Raji (cell line): ENCODE data around the gene ABCB10.

ENCODE experiments used
- POLR2A ChIP-seq: IDR thresholded peaks from 2 replicates; pipeline ENCODE4 v1.6.1; 2011; ENCODE audit warnings: low read depth, low read length, control low read depth; ENCODE audit not compliant: insufficient read depth

Gene ABCB10

GRCh38 chr1:229558460-229559335 lies at the start of gene ABCB10:
Gene ABCB10, minus strand, starts transcription at chr1:229558707. Its CDS starts 55 bp downstream, at chr1:229558652.
- peak; percentile 71 for TF ChIP-seq POLR2A

DNA sequence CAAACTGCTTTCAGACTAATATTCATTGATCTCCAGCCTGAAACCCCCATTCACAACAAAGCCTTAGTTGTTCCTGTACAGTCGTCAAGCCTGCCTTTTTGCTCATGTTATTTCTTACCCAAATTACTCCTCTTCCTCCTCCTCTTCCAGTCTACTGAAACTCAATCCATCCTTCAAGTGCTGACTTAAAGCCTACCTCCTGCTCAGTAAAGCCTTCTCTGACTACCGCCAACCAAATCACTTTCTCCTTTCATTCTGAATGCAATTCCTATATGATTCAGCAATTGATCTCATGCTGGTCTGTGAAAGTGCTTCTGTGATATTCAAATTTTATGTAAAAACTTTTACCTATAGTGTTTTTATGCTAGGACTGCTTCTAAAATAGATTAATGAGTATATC lies 48.9 kb upstream of the ABCB10 start:
- no peak for TF ChIP-seq POLR2A

DNA sequence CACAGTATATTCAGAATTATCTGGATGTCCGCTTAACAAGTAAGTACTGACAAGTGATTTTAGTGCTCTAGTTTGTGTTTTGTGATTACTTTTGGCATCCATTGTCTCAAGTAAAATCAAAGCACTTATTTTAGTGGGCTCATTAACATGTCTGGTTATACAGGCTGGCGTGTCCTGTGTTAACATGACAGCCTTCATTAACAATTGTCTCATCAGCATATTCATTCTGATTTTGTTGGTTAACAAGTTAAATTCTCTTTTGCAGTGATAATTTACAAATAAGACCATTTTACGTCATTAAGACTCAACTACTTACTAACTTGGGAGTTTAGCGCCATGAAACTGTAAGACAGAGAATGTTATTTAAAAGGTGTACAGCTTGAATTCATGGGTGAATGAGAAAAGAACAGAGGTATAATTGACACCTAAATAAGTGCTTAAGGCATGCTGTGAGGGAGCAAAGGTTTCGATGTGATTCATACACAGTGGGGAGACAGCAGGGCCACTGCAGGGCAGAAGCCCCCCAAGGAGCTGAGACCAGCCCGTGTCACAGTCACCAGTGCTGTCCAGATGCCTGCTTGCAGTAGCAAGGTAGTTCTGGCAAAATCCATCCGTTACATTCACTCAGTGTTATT lies 45.0 kb upstream of the ABCB10 start:
- TF ChIP-seq POLR2A: no peak

GRCh38 chr1:229600229-229600628 lies 41.7 kb upstream of the ABCB10 start:
- no peak for TF ChIP-seq POLR2A

GRCh38 chr1:229599218-229599954 lies 40.9 kb upstream of the ABCB10 start:
- TF ChIP-seq POLR2A: no peak

DNA sequence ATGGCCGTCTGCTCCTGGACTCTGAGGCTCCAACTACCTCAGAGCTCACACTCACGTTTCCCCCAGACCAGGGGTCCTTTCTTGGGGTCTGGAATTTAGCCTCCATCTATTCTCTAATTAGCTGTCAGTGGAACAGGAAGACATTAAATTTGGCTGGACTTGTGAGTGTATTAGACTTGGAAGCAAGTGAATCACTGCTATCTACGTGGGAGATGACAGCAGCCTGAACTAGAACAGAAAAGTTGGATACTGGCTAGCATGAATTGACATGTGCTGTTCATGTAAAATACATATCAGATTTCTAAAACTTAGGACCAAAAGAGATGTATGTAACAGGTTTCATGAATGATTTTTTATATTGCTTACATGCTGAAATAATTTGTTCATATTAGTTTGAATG lies 39.4 kb upstream of the ABCB10 start:
- TF ChIP-seq POLR2A: no peak

DNA sequence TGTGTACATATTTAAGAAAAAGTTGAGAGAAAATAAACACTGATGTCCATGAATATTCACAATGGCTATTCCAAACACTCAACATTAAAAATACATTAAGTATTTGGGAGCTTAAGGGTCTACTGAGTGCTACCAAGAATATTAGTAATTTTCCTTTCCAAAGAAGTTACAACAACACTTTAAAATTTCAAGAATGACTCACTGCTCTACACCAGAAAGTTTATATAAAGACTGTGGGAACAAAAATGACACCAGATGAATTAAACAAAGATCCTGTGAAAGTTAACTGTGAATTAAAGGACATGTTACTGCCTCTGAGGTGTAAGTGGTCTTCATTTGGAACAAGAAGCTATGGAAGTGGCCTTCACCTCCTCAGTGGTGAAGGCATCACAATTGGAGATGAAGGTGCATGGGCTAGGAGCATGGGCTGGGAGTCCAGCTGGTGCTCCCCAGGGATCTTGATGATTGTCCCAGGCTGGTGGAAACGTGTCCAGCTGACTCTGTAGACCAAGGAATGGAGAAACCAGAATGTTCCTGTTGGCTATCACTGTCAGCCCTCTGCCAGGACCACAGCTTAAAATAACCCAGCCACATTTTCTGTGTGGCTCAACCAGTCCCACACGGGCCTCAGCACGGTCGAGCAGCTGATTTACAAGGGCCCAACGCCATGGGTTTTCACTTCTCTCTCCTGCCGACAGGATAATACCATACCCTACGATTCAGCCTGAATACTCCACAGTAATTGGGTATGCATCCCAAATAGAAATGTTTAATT lies 38.6 kb upstream of the ABCB10 start:
- TF ChIP-seq POLR2A: no peak

DNA sequence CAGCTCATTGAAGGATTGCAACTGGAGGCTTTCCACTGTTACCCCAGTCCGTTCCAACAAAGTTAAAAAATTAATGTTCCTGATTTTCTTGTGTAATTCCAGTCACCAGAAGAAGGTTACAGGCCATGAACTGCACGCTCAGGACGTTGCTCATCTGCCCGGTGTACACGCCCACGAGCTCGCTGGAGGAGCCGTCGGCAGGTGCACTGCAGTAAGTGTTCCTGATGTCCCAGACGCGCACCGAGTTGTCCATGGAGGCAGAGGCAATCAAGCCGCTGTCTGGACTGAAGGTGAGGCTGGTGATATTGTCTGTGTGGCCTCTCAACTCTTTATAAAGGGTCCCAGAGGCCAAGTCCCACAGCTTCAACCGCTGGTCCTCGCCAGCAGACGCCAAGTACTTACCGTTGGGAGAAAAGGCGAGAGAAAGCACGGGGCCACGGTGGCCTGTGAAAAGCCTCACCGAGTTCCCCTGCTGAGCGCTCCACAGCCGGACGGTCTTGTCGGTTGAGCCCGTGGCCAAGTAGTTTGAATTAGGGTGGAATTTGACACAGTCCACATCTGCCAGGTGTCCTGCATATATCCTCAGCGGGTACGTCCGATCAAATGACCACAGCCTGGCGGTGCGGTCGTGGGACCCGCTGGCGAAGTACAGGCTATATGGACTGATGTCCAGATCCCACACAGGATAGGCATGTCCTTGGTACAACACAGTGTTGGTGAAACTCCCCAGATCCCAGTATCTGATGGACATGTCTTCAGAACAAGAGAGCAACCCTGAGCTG lies 35.9 kb upstream of the ABCB10 start:
- TF ChIP-seq POLR2A: no peak

DNA sequence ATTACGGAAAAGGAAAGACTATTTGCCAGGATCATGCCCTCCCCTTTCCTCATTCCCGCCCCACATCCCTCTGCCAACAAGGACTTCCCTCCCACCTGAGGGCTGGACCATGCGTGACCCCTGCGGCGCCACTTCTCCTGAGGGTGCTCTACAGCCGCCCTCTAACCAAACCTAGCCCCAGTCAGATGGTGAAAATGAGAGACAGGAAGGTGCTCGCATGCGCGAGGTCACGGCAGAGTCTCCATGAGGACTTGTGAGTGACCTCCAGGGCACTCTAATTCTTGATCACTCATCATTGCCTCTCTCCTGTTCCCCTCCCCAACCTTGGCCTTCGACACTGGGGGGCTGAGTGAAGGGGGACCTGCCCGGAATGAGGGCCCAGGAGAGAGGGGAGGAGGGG lies 35.3 kb upstream of the ABCB10 start:
- no peak for TF ChIP-seq POLR2A

GRCh38 chr1:229590119-229590518 lies 31.6 kb upstream of the ABCB10 start:
- no peak for TF ChIP-seq POLR2A

DNA sequence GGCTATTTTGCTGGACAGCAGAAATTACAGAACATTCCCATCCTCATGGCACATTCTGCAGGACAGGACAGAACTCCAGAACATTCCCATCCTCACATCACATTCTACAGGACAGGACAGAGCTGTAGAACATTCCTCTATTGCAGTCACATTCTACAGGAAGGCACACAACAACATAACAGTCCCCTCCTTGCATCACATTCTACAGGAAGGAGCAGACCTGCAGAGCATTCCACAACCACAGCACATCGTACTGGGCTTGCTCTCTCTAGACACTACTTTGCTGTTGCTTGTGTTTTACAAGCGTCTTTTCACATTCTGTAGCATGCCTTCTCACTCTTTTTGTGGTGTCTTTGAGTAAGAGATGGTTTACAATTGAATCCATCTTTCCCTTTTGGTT lies 26.8 kb upstream of the ABCB10 start:
- TF ChIP-seq POLR2A: no peak

DNA sequence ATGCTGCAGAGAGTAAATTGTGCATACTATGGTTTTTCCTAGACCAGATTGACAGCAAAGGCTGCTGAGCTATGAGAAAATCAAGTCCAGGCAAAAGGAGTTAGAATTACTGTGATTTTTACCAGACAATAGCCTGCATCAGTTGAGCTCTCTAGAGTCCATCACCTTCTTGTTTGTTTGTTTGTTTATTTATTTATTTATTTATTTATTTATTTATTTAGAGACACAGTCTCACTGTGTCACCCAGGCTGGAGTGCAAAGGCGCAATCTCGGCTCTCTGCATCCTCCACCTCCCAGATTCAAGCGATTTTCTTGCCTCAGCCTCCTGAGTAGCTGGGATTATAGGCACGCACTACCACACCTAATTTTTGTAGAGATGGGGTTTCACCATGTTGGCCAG lies 24.2 kb upstream of the ABCB10 start:
- no peak for TF ChIP-seq POLR2A

DNA sequence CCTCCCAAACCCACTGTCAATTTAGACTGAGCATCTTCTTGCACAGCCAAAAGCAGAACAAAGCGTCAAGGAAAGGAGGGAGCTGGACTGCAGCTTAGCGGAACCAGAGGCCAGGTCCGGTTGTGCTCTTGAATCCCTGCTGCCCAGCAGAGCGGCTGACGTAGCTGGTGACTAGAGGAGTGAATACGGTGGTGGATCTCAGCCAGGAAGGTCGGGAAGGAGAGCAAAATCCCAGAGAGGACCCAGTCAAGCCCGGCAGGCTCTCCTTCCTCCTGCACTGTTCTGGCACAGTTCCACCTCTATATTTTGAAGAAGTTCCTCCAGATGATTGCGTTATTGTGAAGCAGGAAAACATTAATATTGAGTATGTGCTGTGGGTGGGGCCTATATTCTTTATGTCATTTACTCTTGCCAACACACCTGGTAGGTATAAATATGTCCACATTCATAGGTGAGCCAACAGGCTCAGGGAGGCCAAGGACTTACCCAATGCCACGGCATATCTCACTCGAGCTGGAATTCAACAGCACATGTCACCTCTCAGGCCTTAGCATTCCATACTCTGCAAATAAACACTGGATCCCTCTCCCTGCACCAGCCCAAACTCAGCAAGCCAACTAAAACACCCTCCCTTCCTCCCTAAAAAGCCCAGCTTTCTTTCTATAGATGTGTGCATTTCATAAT lies 23.6 kb upstream of the ABCB10 start:
- no peak for TF ChIP-seq POLR2A

GRCh38 chr1:229581485-229581884 lies 23.0 kb upstream of the ABCB10 start:
- no peak for TF ChIP-seq POLR2A
